Lower leg skin (tissue), 3 donors: ENCODE results near the gene IL13RA1.

ENCODE experiments used
- POLR2A ChIP-seq, 2 donors: fragments of 450-650 bp; IDR thresholded peaks; one replicate each; pipeline ENCODE4 v1.6.1; 2016 to 2017; ENCODE audit warnings: antibody characterized with exemption in 2 of 2, mild to moderate bottlenecking in 1 of 2, moderate library complexity in 1 of 2
- TF ChIP-seq, protein P1 (sequence below), 3 donors: fragments of 450-650 bp; IDR thresholded peaks; one replicate each; pipeline ENCODE4 v1.5.1; 2016; ENCODE audit warnings: antibody characterized with exemption in 3 of 3, mild to moderate bottlenecking in 3 of 3, moderate library complexity in 2 of 3

DNA sequence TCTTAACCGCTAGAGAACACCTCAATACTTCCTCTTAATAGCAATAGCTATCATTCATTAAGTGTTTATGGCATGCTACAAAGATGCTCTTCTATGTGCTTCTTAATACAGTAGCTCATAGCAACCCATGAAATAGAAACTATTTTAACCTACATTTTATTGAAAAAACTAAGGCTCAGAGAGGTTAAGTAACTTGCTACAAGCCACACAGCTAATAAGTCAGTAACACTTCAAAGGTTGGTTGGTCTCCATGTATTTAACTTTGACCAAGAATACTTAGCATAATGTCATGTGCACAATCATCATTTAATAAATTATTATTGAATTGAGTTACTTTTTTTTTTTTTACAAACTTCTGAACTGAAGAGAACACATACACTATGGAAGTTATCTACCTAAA lies 36.1 kb downstream of the IL13RA1 start:
- TF ChIP-seq, protein P1, sequence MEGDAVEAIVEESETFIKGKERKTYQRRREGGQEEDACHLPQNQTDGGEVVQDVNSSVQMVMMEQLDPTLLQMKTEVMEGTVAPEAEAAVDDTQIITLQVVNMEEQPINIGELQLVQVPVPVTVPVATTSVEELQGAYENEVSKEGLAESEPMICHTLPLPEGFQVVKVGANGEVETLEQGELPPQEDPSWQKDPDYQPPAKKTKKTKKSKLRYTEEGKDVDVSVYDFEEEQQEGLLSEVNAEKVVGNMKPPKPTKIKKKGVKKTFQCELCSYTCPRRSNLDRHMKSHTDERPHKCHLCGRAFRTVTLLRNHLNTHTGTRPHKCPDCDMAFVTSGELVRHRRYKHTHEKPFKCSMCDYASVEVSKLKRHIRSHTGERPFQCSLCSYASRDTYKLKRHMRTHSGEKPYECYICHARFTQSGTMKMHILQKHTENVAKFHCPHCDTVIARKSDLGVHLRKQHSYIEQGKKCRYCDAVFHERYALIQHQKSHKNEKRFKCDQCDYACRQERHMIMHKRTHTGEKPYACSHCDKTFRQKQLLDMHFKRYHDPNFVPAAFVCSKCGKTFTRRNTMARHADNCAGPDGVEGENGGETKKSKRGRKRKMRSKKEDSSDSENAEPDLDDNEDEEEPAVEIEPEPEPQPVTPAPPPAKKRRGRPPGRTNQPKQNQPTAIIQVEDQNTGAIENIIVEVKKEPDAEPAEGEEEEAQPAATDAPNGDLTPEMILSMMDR (IDR thresholded peaks at IDR 0.05) = no peak
- no peak for TF ChIP-seq POLR2A (IDR thresholded peaks at IDR 0.05)
